Activated CD4-positive, alpha-beta T cell treated with anti-CD3 and anti-CD28 coated beads for 1 hour (primary cell): ENCODE results near the gene GNAO1.

Experiments used
- DNase-seq: peaks from one replicate; pipeline ENCODE4 v3.0.0-alpha.2; 2020

Gene GNAO1

DNA sequence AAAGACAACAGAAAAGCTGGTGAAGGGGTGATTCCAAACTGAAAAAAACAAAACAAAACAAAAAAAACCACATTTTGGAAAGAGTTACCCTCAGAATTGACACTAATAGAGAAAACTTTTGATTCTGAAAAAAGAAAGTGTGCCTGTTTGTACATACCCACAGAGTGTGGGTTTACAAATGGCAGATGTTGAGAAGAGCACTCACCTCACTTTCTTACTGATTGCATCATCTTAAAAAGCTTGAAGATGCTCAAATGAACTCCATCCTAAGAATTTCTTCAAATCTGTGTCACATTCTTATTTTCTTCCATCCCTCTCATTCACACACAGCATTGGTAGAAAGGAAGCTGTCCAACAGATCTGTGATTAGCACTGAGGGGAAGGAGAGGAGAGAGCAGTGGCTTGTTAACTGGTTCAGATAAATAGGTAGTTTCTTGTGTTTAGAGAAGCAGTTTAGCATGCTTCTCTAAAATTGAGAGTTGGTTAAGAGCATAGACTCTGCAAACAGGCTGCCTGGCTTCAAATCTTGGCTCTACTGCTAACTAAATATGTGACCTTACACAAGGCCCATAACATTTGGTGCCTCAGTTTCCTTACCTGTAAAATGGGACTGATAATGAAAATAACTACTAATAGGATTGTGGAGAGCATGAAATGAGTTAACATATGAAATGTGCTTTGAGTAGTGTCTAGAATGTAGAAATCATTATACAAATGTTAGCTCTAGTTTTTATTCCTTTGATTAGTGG lies 6.9 kb downstream of the GNAO1 start:
- no peak for DNase-seq

GRCh38 chr16:56198755-56199114 lies 7.4 kb downstream of the GNAO1 start:
- DNase-seq, result no peak

- no peak for DNase-seq
These were observed 7.9 kb downstream of the GNAO1 start for GRCh38 chr16:56199164-56199563.

DNA sequence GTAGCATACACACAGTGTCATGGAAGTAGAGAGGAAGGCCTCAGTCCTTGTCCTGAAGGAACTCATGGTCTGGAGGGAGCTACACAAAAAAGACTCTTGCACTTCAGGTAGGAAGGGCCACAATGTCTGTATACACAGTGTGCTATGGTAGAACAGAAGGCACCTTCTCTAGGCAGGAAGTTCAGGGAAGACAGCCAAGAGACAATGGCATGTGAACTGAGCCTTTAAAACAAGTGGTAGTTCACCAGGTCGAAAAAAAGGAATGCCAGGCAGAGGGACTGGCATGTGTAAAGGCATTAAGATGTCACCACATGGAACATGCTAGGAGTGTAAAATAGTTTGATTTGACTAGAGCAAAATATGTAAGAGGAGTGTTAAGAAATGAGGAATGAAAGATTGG lies 9.7 kb downstream of the GNAO1 start:
- DNase-seq, result no peak

DNA sequence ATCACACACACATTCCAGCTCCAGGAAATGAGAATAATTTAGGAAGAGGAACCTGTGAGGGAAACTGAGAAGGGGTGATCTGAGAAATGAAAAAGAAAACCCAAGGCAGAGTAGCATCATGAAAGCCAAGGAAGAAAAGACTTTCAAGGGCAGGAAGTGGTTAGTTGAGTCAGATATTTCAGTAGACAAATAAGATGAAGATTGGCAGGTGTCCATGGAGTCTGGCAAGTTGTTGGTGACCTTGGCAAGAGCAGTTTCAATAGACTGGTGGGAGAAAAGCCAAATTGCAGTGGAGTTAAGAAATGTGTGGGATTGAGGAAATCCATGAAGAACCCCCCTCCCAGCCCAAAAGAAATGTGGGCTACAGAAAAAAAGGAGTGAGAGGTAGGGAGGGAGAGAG lies 10.7 kb downstream of the GNAO1 start:
- no peak for DNase-seq

GRCh38 chr16:56203052-56203451 lies 11.8 kb downstream of the GNAO1 start:
- DNase-seq, result peak; percentile 27

DNA sequence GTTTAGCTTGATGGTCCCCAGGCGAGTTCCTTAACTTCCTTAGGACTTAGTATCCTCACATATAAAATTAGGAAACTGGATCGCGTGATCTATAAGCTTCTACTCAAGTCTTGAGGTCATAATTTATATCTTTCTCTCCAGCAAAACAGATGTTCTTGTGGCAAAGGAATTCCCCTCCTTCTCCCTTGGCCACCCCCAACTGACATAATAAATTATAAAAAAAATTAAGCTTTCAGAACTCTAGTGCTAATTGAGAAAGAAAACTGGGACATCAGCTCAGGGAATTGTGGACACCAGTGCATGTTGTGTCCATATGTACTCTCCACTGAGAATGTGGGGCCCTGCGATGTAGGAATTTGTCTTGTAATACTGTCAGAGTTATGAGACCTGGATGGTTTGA lies 13.5 kb downstream of the GNAO1 start:
- DNase-seq, result no peak

- DNase-seq, result no peak
These were observed 15.7 kb downstream of the GNAO1 start for GRCh38 chr16:56206951-56207350.

DNA sequence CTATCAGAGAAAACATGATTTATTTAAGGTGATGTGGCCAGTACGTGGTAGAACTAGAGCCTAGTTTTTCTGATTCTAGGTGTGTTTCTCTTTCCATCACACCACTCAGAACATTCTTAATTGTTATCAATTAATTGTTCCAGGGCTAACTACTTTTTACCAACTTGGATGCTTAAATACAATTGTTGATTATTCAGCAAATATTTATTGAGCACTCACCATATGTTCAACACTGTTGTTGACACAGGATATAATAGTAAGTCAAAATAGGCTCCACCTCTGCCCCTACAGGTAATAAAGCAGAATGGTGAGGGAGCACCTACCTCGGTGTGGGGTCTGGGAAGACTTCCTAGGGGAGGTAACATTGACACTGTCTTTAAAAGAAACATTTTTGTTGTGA lies 16.1 kb downstream of the GNAO1 start:
- no peak for DNase-seq

DNA sequence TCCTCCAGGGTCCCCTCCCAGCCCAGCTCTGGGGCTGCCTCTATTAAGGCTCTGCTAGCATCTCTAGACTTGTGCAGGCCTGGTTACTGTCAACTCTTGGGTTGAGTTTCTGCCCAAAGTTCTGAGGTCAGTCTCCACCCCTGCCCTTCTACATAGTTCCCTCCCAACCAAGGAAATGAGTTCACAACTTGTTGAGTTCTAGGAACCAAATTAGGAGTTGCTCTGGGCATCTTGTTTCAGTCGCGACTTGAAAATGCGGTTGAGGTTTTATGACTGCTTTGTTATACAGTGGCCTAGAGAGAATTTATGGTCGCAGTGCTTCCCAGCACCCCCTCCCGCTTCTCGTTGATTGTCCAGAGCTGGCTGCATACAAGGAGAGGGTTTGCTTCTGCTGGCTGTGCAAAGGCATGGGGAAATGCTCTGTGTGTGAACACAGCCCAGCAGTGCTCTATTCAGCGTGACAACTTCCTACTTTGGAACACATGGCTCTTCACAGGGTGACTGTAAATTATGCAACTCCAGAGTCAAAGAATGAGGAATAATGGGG lies 20.2 kb downstream of the GNAO1 start:
- DNase-seq, result no peak

GRCh38 chr16:56212144-56212543 lies 20.9 kb downstream of the GNAO1 start:
- DNase-seq, result no peak

DNA sequence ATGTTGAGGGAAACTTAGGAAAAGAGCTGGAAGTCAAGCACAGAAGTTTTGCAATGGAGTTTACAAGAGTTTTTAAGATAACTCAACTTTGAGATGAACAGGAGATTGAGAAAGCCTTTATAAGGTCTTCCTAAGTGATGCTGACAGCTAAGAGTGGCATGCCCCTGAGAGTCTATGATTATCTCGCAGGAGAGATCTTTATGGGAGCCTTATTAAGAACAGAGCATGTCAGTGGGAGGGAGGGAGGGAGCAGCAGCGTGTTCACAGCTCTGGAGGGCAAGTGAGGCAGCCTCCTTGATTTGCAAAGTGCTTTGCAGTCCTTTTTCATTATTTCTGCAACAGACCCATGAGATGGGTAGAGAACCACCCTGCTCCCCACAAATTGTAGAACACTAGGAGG lies 30.7 kb downstream of the GNAO1 start:
- no peak for DNase-seq

DNA sequence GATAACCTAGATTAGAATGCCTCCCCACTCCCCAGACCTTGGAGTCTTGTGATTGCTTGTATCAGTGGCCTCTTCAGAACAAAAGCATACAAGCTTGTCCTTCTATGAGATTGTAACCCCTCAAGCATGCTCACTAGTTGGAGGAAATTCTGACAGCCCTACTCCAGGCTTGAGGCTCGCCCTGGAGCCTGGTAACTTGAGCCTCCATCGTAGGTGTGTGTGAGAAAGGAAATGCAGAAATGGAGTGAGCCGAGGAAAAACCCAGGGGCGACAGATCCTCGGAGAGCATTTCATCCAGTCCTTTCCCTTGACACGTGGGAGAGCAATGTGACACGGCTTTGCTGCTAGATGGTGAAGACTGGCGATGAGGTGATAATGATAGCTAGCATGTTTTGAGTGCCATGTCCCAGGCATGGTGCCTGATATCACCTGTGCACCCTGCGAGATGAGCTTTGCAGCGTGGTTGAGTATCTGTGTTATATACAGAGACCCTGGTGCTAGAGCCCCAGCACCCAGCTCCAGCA lies 31.2 kb downstream of the GNAO1 start:
- no peak for DNase-seq

- DNase-seq, result no peak
These were observed 33.9 kb downstream of the GNAO1 start for GRCh38 chr16:56225017-56225742.

GRCh38 chr16:56226187-56226586 lies 34.9 kb downstream of the GNAO1 start:
- DNase-seq, result no peak

DNA sequence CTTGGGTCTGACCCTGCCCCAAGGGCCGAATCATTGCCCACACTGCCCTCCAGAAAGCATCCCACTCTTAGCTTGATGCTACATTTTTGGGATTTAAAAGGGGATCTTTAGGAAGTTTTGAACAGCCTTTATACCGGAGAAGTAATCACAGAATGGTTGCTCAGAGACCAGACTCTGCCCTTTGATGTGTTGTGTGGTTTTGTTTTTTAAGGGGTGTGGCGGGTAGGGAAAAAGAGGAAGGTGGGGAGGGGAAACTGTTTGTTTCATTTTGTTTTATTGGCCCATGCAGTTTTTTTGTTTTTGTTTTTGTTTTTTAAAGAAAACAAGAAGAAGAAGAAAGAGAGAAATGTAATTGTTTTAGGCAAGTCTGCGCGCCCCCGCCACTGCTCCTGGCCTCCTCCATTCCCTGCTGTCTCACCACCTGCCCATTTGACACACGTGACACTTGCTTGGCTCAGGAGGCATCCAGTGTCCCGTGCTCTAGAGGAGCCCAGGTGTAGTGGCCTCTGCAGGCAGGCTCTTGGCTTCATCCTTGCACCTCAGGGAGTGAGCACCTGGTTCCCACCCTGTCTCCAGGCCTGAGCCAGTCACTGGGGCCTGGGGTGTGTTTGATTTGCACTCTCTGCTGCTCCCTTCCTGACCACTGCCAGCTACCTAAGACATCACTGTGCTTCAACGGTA lies 35.7 kb downstream of the GNAO1 start:
- DNase-seq, result no peak

GRCh38 chr16:56227936-56228335 lies 36.6 kb downstream of the GNAO1 start:
- DNase-seq, result no peak

DNA sequence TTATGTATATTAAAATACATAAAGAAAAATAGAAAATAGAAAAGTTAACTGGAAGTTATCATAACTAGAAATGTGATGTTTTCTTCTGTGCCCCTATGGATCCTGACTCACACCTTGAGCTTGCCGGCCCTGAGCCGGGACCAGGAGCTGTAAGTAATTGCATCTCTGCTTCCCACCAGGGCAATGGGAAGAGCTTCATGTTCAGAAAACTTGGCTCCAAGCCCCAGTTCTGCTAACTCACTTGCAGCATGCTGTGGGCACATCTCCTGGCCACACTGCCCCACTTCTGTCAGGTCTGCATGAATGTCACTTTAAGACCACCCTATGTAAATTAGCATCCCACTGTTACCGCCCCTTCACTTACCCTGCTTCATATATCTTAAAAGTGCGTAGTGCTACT lies 37.2 kb downstream of the GNAO1 start:
- no peak for DNase-seq

DNA sequence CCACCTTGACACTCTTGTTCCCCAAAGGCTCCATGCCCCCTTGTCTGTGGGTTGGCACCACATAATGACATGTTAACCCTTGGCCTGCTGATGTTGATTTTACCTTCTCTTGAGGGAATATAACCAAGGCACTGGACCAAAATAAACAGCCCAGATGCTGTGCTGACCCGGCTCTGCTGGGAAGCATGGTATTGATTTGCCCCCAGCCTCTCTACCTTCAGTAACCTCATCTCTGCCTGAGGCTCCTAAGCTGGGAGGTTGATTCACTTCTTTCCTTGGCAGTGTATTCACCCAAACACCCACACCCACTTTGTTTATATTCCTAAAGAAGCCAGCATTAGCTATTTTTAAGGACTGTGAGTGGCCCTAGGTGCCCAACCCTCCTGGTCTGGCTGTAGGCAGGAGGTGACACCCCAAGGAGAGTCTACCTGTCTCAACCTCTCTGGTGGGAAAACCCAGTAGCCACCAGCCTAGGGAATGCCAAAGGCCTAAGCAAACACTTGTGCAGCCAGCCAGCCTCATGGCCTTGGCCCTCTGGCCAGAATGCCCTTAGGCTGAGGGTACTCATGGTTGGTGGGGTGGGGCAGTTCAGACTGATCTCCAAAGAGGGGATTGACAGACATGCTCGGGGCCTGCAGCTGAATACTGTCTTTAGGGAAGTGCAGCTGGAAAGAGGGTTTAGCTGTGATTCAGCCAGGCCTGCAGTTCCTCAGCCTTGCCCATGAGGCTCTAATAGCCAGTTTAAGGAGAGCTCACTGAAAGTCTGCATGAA lies 42.7 kb downstream of the GNAO1 start:
- no peak for DNase-seq

- no peak for DNase-seq
These were observed 43.4 kb downstream of the GNAO1 start for GRCh38 chr16:56234737-56235136.

- no peak for DNase-seq
These were observed 46.2 kb downstream of the GNAO1 start for GRCh38 chr16:56237451-56237930.

- DNase-seq, result no peak
These were observed 46.9 kb downstream of the GNAO1 start for GRCh38 chr16:56238188-56238587.

DNA sequence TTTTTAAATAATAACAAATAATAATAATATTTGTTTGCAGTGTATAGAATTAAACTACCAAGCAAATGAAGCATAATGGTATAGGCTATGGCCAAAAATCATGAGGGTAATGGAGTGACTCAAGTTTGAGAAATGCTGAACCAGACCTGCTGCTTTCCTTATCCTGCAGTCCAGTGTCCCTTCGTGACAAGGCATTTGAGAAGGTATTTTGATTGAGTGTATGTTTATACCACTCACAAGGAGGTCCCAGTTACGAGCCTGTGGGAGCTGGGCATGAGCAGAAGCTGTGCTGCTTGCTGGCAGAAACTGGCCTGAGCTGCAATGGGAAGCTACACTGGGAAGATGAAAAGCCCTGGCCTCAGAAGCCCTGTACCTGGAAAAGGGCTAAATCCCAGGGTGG lies 50.3 kb downstream of the GNAO1 start:
- no peak for DNase-seq
